Caco-2 (cell line): ENCODE measurements around the gene MICA. TPM values are rescaled to one million over a fixed set of nuclear protein-coding genes. Genes with fewer than 3 reads are reported as not detected.
"Not testable (repeated sequence)": the region's sequence is repeated elsewhere in the genome, so short reads cannot be mapped to it uniquely, and the experiment has no call there.

Experiments used
- BruUV-seq: library from RNA; stranded (reverse); fragments of 400-500 nt; replicated peaks from 2 replicates; lab custom pipeline; 2021; lab: Mats Ljungman, UMichigan
- CTCF ChIA-PET: fragments of 300-600 bp; sonication (Branson Sonifier 250); formaldehyde crosslinking; loops from one replicate; lab custom pipeline; 2022; ENCODE audit warnings: antibody characterized with exemption; lab: Charles Lee
- POLR2A ChIA-PET: fragments of 300-600 bp; sonication (Branson Sonifier 250); formaldehyde crosslinking; loops from one replicate; lab custom pipeline; 2022; ENCODE audit warnings: antibody characterized with exemption; lab: Charles Lee
- DNase-seq, 2 experiments: peaks; one replicate each; pipeline versions ENCODE4 v3.0.0 to v3.0.0-alpha.2; 2020 to 2022
- H3K27me3 ChIP-seq: replicated peaks from 2 replicates; pipeline ENCODE4 v1.6.0; 2011; ENCODE audit warnings: low read length; ENCODE audit not compliant: control insufficient read depth, insufficient read depth
- H3K36me3 ChIP-seq: 2 replicates; pipeline ENCODE4 v1.5.1; 2011; ENCODE audit warnings: low read length; ENCODE audit not compliant: control insufficient read depth, insufficient read depth
- H3K4me1 ChIP-seq: fragments of 250-450 bp; sonication (Bioruptor Pico); 2 replicates; pipeline ENCODE4 v1.5.1; 2020; ENCODE audit warnings: mild to moderate bottlenecking
- H3K4me3 ChIP-seq: 2 replicates; pipeline ENCODE4 v1.5.1; 2011; ENCODE audit warnings: low read depth, mild to moderate bottlenecking, control low read depth, low read length
- H3K9me3 ChIP-seq: fragments of 250-450 bp; sonication (Bioruptor Pico); 2 replicates; pipeline ENCODE4 v1.5.1; 2020; ENCODE audit warnings: mild to moderate bottlenecking, moderate library complexity
- H3K27ac Mint-ChIP-seq: one replicate; pipeline ENCODE4 v1.8.0; 2022; ENCODE audit warnings: mixed read lengths; ENCODE audit not compliant: unreplicated experiment
- H3K27me3 Mint-ChIP-seq: one replicate; pipeline ENCODE4 v1.8.0; 2022; ENCODE audit warnings: mixed read lengths; ENCODE audit not compliant: insufficient read depth, unreplicated experiment
- H3K36me3 Mint-ChIP-seq: one replicate; pipeline ENCODE4 v1.8.0; 2022; ENCODE audit warnings: mild to moderate bottlenecking, mixed read lengths; ENCODE audit not compliant: insufficient read depth, unreplicated experiment
- H3K4me1 Mint-ChIP-seq: one replicate; pipeline ENCODE4 v1.8.0; 2022; ENCODE audit warnings: low read depth, mixed read lengths; ENCODE audit not compliant: unreplicated experiment
- H3K4me3 Mint-ChIP-seq: one replicate; pipeline ENCODE4 v1.8.0; 2022; ENCODE audit warnings: mild to moderate bottlenecking, moderate library complexity, mixed read lengths; ENCODE audit not compliant: unreplicated experiment
- H3K9me3 Mint-ChIP-seq: one replicate; pipeline ENCODE4 v1.8.0; 2022; ENCODE audit warnings: mixed read lengths; ENCODE audit not compliant: unreplicated experiment
- CTCF ChIP-seq, 2 experiments: fragments of 200-600 bp in 1 of 2; IDR thresholded peaks; 1 replicate in 1 of 2; 2 replicates in 1 of 2; pipeline versions ENCODE4 v1.5.1 to v1.8.0; 2011 to 2022; ENCODE audit warnings: antibody characterized with exemption in 1 of 2, control low read depth in 1 of 2, inconsistent platforms in 1 of 2, low read depth in 1 of 2, low read length in 1 of 2, mild to moderate bottlenecking in 1 of 2, moderate library complexity in 1 of 2; ENCODE audit not compliant: insufficient read depth in 1 of 2, severe bottlenecking in 1 of 2, unreplicated experiment in 1 of 2
- intact Hi-C: fragments of 100-400 bp; cut with micrococcal nuclease; formaldehyde crosslinking; loops from one replicate; pipeline ENCODE4 v1.10.0; 2022; ENCODE audit not compliant: unreplicated experiment
- total RNA-seq: library from RNA; stranded (reverse); gene quantifications from 2 replicates; pipeline ENCODE4 v1.2.3, GENCODE V29; 2022

MICA gene
- total RNA-seq, 1 experiment from 2014 or later = 12.6 TPM

DNA sequence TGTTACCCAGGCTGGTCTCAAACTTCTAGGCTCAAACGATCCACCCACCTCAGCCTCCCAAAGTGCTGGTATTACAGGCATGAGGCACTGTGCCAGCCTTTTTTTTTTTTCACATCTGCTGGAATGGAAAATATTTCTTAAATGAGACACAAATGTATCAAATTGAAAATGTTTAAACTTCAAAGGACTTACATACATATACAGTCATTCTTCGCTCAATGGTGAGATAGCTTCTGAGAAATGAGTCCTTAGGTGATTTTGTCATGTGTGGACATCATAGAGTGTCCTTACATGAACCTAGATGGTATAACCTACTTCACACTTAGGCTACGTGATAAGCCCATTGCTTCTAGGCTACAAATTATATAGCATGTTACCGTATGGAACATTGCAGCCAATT is 43.1 kb downstream of the MICA start:
- Mint-ChIP-seq H3K27me3 (peaks cover 9% of the 10 kb centered on the region), H3K4me3 (no peak overlapping the region), H3K4me1 (no peaks in the 10 kb centered on the region), H3K36me3 (no peaks in the 10 kb centered on the region), H3K27ac (no peak overlapping the region), H3K9me3 (no peaks in the 10 kb centered on the region)
- no TSS peak for BruUV-seq
- H3K27me3 ChIP-seq = no peaks in the 10 kb centered on the region
- DNase-seq = no peak
- TF ChIP-seq CTCF (IDR thresholded peaks at IDR 0.05; ENCODE audit: insufficient read depth in 1 of 2, low read depth in 1 of 2, low read length in 1 of 2, severe bottlenecking in 1 of 2, unreplicated experiment in 1 of 2) = no peak
- H3K4me3 ChIP-seq = no peak overlapping the region
- intact Hi-C loops = no loop called here
- CTCF ChIA-PET = no interaction called here
- no peaks in the 10 kb centered on the region for H3K36me3 ChIP-seq
- H3K9me3 ChIP-seq = no peaks in the 10 kb centered on the region
- H3K4me1 ChIP-seq = 0 out of 2 replicates have a peak, but pooled peaks cover 1% of the 10 kb centered on the region
- POLR2A ChIA-PET = no interaction called here

GRCh38 chr6:31446999-31447789 is 43.8 kb downstream of the MICA start:
- H3K9me3 Mint-ChIP-seq, H3K4me3 ChIP-seq, H3K9me3 ChIP-seq, intact Hi-C loops, H3K4me1 Mint-ChIP-seq, H3K4me3 Mint-ChIP-seq, H3K27me3 ChIP-seq, POLR2A ChIA-PET, H3K27ac Mint-ChIP-seq, H3K36me3 ChIP-seq, H3K4me1 ChIP-seq, H3K27me3 Mint-ChIP-seq, CTCF ChIA-PET, DNase-seq, BruUV-seq, H3K36me3 Mint-ChIP-seq: not testable (repeated sequence)

GRCh38 chr6:31450751-31451150 is 47.4 kb downstream of the MICA start:
- no TSS peak for BruUV-seq
- Mint-ChIP-seq H3K4me3 (no peak overlapping the region), H3K36me3 (no peaks in the 10 kb centered on the region), H3K27me3 (no peaks in the 10 kb centered on the region), H3K9me3 (peaks cover 10% of the 10 kb centered on the region), H3K27ac (no peak overlapping the region), H3K4me1 (no peaks in the 10 kb centered on the region)
- no peak for TF ChIP-seq CTCF (IDR thresholded peaks at IDR 0.05; ENCODE audit: insufficient read depth in 1 of 2, low read depth in 1 of 2, low read length in 1 of 2, severe bottlenecking in 1 of 2, unreplicated experiment in 1 of 2)
- Histone ChIP-seq H3K9me3 (no peaks in the 10 kb centered on the region; the same call in 1 of the 2 replicates), H3K36me3 (no peaks in the 10 kb centered on the region), H3K4me1 (no peaks in the 10 kb centered on the region), H3K4me3 (no peak overlapping the region), H3K27me3 (no peaks in the 10 kb centered on the region)
- CTCF ChIA-PET = no interaction called here
- DNase-seq = no peak
- intact Hi-C loops = no loop called here
- POLR2A ChIA-PET = no interaction called here
